Body of pancreas (tissue), 4 donors: ENCODE results near the gene TATDN2. TPM values are rescaled to one million over a fixed set of nuclear protein-coding genes. Genes with fewer than 3 reads are reported as not detected.

Source experiments
- ATAC-seq: fragments of 150-250 bp; one replicate; pipeline ENCODE4 v1.9.1; 2016
- DNase-seq, 4 donors: peaks; one replicate each; pipeline ENCODE4 v3.0.0-alpha.2; 2019
- H3K27ac ChIP-seq, 4 donors: fragments of 200-600 bp; sonication (generic); 1 replicate in 3 of 4; 2 replicates in 1 of 4; pipeline versions ENCODE4 v1.5.1 to v1.6.1; 2016 to 2019; ENCODE audit warnings: mild to moderate bottlenecking in 1 of 4, mixed read lengths in 1 of 4, moderate library complexity in 1 of 4
- H3K27me3 ChIP-seq, 2 donors: fragments of 200-600 bp; sonication (generic); one replicate each; pipeline ENCODE4 v1.6.0; 2016; ENCODE audit warnings: mild to moderate bottlenecking in 1 of 2
- H3K36me3 ChIP-seq, 2 donors: fragments of 200-600 bp; sonication (generic); replicated peaks in 1 of 2; 2 replicates each; pipeline ENCODE4 v1.5.1; 2016; ENCODE audit warnings: low read depth in 2 of 2; ENCODE audit not compliant: insufficient read depth in 1 of 2
- H3K4me1 ChIP-seq: fragments of 200-600 bp; sonication (generic); one replicate; pipeline ENCODE4 v1.6.0; 2016
- H3K4me3 ChIP-seq, 2 donors: fragments of 200-600 bp; sonication (generic); 1 replicate in 1 of 2; 2 replicates in 1 of 2; pipeline ENCODE4 v1.5.1; 2016 to 2019
- H3K9me3 ChIP-seq, 3 donors: fragments of 200-600 bp; sonication (generic); 1 replicate in 2 of 3; 2 replicates in 1 of 3; pipeline ENCODE4 v1.5.1; 2016
- POLR2A ChIP-seq, 3 donors: fragments of 450-650 bp; IDR thresholded peaks; one replicate each; pipeline ENCODE4 v1.6.1; 2016; ENCODE audit warnings: antibody characterized with exemption in 3 of 3, mild to moderate bottlenecking in 2 of 3
- WGBS, 2 donors: methylation state at CpG; one replicate each; pipeline ENCODE4 v1.1.5; 2017; 5-methylcytosine and 5-hydroxymethylcytosine counted together
- intact Hi-C: fragments of 100-400 bp; cut with DNase I; formaldehyde crosslinking; loops from one replicate; pipeline ENCODE4 v1.15.1; 2023
- total RNA-seq, 2 donors: library from RNA; depleted of rRNA; stranded (reverse); fragments of >200 nt; gene quantifications; one replicate each; pipeline ENCODE4 v1.1.0, GENCODE V29; 2016
- TF ChIP-seq, protein P1 (sequence below), 7 experiments: fragments of 450-650 bp in 4 of 7; fragments of 200-600 bp in 3 of 7; sonication (generic) in 3 of 7; IDR thresholded peaks; one replicate each; pipeline ENCODE4 v1.5.1; 2016 to 2019; ENCODE audit warnings: antibody characterized with exemption in 7 of 7

TATDN2 gene
- total RNA-seq, 2 donors from 2014 or later: 15.3 to 19.8 TPM

DNA sequence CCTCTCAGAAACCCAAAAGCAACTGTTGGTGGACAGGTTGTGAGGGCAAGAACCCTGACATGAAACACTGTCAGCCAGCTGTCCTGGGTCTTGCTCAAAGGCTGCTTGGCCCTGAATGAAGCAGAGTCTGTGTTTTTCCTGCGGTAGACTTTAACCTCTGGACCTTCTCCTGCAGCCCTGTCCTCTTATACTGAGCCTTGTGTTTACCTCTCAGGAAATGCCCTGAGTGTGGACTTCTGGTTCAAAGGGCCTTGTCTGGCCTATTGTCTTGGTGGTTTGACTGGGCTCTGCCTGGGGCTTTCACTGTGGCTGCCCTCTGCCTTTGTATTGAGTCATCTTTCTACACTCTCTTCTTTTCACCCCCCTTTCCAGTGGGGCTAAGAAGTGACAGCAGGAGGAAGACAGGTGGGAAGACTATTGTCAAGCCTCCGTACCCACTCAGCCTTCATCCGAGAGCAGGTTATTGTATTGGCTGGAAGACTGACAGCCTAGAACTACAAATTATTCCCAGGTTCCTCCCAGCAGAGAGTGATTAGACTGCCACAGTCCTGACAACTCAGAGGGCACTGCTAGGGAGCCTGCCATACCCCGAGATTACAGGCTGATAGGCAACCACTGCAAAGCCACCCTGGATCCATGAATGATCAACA lies 69.2 kb downstream of the TATDN2 start:
- WGBS, 2 donors: 77 to 82% methylated on average over 4 of the region's 4 CpGs
- no peak overlapping the region for H3K27ac ChIP-seq
- no peaks in the 10 kb centered on the region for H3K9me3 ChIP-seq
- no peak for DNase-seq
- H3K36me3 ChIP-seq: peaks cover 12 to 29% of the 10 kb centered on the region in 2 donors
- TF ChIP-seq, protein P1, sequence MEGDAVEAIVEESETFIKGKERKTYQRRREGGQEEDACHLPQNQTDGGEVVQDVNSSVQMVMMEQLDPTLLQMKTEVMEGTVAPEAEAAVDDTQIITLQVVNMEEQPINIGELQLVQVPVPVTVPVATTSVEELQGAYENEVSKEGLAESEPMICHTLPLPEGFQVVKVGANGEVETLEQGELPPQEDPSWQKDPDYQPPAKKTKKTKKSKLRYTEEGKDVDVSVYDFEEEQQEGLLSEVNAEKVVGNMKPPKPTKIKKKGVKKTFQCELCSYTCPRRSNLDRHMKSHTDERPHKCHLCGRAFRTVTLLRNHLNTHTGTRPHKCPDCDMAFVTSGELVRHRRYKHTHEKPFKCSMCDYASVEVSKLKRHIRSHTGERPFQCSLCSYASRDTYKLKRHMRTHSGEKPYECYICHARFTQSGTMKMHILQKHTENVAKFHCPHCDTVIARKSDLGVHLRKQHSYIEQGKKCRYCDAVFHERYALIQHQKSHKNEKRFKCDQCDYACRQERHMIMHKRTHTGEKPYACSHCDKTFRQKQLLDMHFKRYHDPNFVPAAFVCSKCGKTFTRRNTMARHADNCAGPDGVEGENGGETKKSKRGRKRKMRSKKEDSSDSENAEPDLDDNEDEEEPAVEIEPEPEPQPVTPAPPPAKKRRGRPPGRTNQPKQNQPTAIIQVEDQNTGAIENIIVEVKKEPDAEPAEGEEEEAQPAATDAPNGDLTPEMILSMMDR (IDR thresholded peaks at IDR 0.05): no peak
- TF ChIP-seq POLR2A (IDR thresholded peaks at IDR 0.05): no peak
- H3K27me3 ChIP-seq: no peaks in the 10 kb centered on the region
- intact Hi-C loops: no loop called here
- ATAC-seq: no peak
- H3K4me3 ChIP-seq: no peak overlapping the region
- H3K4me1 ChIP-seq: peaks cover 34% of the 10 kb centered on the region

DNA sequence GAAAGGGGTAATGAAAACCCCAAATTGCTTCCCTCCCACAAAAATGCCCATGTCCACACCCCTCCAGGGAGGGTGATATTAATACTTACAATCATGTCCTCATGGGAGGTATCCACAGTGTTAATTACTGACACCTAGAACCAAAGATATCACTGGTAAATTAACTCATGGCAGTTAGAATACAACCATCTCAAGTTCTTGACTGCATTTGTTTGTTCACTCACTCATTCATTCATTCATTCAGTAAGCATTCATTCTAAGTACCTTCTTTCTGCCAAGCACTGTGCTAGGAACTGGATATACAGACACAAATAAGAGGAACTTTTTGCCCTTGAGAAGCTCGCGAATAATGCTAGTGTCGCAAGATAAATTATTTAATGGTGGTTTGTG lies 69.7 kb downstream of the TATDN2 start:
- intact Hi-C loops: no loop called here
- Histone ChIP-seq H3K27ac (no peak overlapping the region), H3K27me3 (no peaks in the 10 kb centered on the region), H3K4me3 (no peak overlapping the region), H3K9me3 (no peaks in the 10 kb centered on the region), H3K4me1 (peaks cover 29% of the 10 kb centered on the region), H3K36me3 (peaks cover 6 to 24% of the 10 kb centered on the region in 2 donors)
- 66 to 72% methylated on average over 3 of the region's 3 CpGs for WGBS, 2 donors
- TF ChIP-seq, protein P1 (IDR thresholded peaks at IDR 0.05): no peak
- no peak for TF ChIP-seq POLR2A (IDR thresholded peaks at IDR 0.05)
- ATAC-seq (no peak), DNase-seq (no peak)

DNA sequence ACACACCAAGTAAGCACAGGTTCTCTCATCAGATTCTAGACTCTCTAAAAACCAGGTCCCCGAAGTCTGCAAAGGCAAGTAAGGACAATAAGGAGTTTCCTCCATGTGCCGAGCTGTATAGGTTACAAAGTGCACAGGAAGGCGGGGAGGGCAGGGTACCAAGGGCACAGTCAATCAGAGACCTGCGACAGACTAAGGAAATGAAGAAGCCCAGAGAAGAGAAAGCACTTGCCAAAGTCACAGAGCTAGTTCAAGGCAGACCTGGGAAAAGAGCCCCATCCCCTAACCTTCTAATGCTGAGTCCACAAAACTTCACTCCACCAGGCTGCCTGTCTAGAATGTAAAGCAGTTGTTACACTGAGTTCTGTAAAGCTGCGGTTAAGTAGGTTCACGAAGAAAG lies 71.0 kb downstream of the TATDN2 start:
- no peaks in the 10 kb centered on the region for H3K9me3 ChIP-seq
- H3K27me3 ChIP-seq: no peaks in the 10 kb centered on the region
- no peak overlapping the region for H3K4me3 ChIP-seq
- no peak for TF ChIP-seq POLR2A (IDR thresholded peaks at IDR 0.05)
- TF ChIP-seq, protein P1 (IDR thresholded peaks at IDR 0.05): no peak
- WGBS, 2 donors: 35 to 50% methylated on average over 6 of the region's 6 CpGs
- no peak for DNase-seq
- H3K27ac ChIP-seq: no peak overlapping the region
- ATAC-seq: no peak
- intact Hi-C loops: no loop called here
- peaks cover 26% of the 10 kb centered on the region for H3K4me1 ChIP-seq
- H3K36me3 ChIP-seq: peaks cover 6 to 20% of the 10 kb centered on the region in 2 donors

DNA sequence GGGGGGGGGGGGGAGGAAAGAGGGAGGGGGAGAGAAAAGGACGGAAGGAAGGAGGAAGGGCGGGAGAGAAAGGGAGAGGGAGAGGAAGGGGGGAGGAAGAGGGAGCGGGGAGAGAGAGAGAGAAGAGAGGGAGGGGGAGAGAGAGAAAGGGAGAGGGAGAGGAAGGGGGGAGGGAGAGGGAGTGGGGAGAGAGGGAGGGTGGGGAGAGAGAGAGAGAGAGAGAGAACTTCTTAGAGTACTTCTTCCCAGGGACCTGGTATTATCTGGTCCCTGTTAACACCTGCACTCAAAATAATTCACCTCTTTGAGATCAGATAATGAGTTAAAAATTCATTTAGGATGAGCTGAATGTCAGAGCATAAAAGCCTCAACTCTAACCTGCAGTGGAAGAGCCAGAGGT lies 71.5 kb downstream of the TATDN2 start:
- TF ChIP-seq, protein P1 (IDR thresholded peaks at IDR 0.05): no peak
- TF ChIP-seq POLR2A (IDR thresholded peaks at IDR 0.05): no peak
- no peaks in the 10 kb centered on the region for H3K9me3 ChIP-seq
- intact Hi-C loops: no loop called here
- peaks cover 26% of the 10 kb centered on the region for H3K4me1 ChIP-seq
- 4% methylated on average over 3 of the region's 3 CpGs; no CpG with 5 or more reads in 1 of the 2 donors for WGBS, 2 donors
- no peak for DNase-seq
- peak overlapping the region; percentile 85 to 92 for H3K4me3 ChIP-seq
- H3K27ac ChIP-seq: peak overlapping the region in 2 of 4 donors; percentile 85 to 89
- H3K36me3 ChIP-seq: peaks cover 4 to 16% of the 10 kb centered on the region in 2 donors
- no peaks in the 10 kb centered on the region for H3K27me3 ChIP-seq
- ATAC-seq: no peak

DNA sequence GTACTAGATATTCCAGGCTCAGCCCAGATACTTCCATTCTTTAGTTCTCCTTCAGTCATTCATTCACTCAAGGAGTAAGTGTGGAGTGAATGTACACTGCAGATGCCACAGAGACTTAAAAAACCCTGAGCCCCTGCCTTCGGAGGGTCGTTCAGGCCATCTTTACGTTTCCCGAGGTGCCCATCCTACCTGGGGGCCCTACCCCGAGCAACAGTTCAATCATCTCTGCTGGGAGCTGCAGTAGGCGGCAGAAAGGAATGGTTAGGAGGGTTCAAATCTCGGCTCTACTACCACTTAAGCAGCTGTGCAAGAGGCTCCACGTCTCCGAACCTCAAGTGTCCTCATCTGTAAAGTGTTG lies 72.0 kb downstream of the TATDN2 start:
- Histone ChIP-seq H3K27ac (peak overlapping the region; percentile 70 to 89 (median 86)), H3K27me3 (no peaks in the 10 kb centered on the region), H3K4me1 (peaks cover 26% of the 10 kb centered on the region), H3K9me3 (no peaks in the 10 kb centered on the region), H3K36me3 (peaks cover 0 to 12% of the 10 kb centered on the region in 2 donors), H3K4me3 (peak overlapping the region; percentile 85 to 92)
- ATAC-seq: no peak
- TF ChIP-seq, protein P1 (IDR thresholded peaks at IDR 0.05): no peak
- TF ChIP-seq POLR2A (IDR thresholded peaks at IDR 0.05): no peak
- 0 to 1% methylated on average over 9 of the region's 9 CpGs for WGBS, 2 donors
- intact Hi-C loops: no loop called here
- DNase-seq: no peak
